Measurements from ENCODE around the gene MAST4.

DNA sequence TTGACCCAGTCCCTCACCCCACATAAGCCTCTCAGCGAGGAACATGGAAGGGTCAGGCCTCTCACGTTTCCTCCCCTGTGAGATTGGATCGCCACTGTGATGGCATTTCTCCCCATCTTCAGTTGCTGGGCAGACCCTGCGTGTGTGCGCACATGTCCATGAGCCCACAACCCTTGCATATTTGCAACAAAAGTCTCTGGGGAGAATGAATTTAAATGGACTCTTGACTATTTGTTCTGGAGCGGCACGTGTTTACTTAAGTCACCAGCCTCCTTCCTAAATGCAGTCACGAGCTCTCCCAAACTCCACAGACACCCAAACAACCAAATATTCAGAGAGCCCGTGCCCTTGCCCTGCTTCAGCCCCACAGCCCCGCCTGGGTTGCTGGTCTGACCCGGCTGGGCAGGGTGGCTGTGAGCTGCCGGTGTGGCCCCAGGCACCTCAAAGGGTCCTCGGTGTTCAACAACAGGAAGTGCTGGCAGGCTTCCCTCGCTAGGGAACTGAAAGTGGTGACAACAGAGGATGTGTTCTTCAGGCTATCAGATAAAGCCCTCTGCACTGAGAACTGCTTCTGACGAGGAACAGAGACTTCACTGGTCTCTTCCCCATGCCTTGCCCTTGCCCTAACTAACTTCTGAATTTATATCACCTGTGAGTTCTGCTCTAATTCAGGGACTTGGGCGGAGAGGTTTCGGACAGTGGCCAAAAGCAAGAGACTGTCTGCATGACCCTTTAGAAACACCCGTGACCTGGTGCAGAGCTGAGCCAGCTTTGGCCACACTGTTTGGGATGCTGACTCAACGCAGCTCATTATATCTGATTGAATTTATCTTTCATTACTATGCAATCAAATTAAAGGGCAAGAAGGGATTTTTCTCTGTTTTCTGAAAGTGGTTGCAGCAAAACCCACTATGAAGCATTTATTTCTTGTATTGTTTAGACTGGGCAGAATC lies 619.6 kb downstream of the MAST4 start:
- TF ChIP-seq CREB1 (IDR thresholded peaks at IDR 0.05) (no peak), TCF12 (IDR thresholded peaks at IDR 0.05; ENCODE audit: low read depth, low read length) (no peak), NANOG (IDR thresholded peaks at IDR 0.05; ENCODE audit: insufficient read depth, low read depth, low read length, poor library complexity, severe bottlenecking) (no peak), JUND (IDR thresholded peaks at IDR 0.05; ENCODE audit: low read length) (no peak), GABPA (IDR thresholded peaks at IDR 0.05; ENCODE audit: borderline replicate concordance, insufficient read depth, low read length) (no peak), POLR2A (IDR thresholded peaks at IDR 0.05; ENCODE audit: control extremely low read depth in 1 of 2, low read depth in 2 of 2, low read length in 2 of 2) (no peak), PHF8 (conservative IDR thresholded peaks at IDR 0.05; ENCODE audit: low read depth, low read length) (no peak), GTF2F1 (IDR thresholded peaks at IDR 0.05; ENCODE audit: borderline replicate concordance, low read depth, low read length) (no peak)
- TF ChIP-seq, protein P1, sequence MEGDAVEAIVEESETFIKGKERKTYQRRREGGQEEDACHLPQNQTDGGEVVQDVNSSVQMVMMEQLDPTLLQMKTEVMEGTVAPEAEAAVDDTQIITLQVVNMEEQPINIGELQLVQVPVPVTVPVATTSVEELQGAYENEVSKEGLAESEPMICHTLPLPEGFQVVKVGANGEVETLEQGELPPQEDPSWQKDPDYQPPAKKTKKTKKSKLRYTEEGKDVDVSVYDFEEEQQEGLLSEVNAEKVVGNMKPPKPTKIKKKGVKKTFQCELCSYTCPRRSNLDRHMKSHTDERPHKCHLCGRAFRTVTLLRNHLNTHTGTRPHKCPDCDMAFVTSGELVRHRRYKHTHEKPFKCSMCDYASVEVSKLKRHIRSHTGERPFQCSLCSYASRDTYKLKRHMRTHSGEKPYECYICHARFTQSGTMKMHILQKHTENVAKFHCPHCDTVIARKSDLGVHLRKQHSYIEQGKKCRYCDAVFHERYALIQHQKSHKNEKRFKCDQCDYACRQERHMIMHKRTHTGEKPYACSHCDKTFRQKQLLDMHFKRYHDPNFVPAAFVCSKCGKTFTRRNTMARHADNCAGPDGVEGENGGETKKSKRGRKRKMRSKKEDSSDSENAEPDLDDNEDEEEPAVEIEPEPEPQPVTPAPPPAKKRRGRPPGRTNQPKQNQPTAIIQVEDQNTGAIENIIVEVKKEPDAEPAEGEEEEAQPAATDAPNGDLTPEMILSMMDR (IDR thresholded peaks at IDR 0.05; ENCODE audit: control extremely low read depth in 1 of 3, insufficient read depth in 1 of 3, low read depth in 1 of 3, low read length in 3 of 3) = no peak
- TF ChIP-seq, protein P2, sequence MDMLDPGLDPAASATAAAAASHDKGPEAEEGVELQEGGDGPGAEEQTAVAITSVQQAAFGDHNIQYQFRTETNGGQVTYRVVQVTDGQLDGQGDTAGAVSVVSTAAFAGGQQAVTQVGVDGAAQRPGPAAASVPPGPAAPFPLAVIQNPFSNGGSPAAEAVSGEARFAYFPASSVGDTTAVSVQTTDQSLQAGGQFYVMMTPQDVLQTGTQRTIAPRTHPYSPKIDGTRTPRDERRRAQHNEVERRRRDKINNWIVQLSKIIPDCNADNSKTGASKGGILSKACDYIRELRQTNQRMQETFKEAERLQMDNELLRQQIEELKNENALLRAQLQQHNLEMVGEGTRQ (IDR thresholded peaks at IDR 0.05; ENCODE audit: low read length) = no peak

All from H1 (cell line).